Subcutaneous adipose tissue (tissue), 4 donors: ENCODE data around the gene UBASH3B. TPM values are rescaled to one million over a fixed set of nuclear protein-coding genes. Genes with fewer than 3 reads are reported as not detected.

Experiments
- total RNA-seq, 4 donors: library from RNA; depleted of rRNA; stranded (reverse); fragments of >200 nt; gene quantifications; one replicate each; pipeline ENCODE4 v1.1.0, GENCODE V29; 2016
- TF ChIP-seq, protein P1 (sequence below): fragments of 450-650 bp; IDR thresholded peaks from one replicate; pipeline ENCODE4 v1.5.1; 2016; ENCODE audit warnings: low read depth, mild to moderate bottlenecking, control low read depth, antibody characterized with exemption, moderate library complexity

The UBASH3B gene
- total RNA-seq, 4 donors from 2014 or later: 2.4 to 15.3 (median 7.1) TPM

DNA sequence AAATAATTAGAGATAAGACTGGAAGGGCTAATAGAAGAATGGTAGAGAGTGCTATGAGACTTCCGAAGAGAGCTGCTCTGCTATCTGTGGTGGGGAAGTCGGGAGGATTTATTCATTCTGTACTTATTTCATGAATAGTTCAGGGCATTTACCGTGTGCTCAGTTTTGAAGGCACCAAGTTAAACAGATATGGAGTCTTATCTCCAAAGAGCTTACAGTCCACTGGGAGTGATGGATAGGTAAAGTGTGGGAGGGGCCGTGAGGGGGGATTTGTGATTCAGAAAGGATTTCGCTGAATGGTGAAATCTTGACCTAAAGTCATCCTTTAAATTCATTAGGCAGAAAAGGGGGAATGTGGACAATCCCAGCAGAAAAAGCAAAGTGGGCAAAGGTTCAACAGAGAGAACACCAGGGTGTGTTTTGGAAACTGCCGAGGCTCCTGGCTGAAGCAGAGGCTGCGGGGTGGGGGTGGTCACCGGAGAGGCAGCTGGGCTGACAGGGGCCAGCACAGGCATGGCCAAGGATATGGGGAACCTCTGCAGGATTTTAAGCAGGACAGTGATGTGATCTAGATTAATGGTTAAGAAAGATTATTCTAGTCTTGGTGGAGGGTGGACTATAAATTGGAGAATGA is 91.2 kb downstream of the UBASH3B start:
- TF ChIP-seq, protein P1, sequence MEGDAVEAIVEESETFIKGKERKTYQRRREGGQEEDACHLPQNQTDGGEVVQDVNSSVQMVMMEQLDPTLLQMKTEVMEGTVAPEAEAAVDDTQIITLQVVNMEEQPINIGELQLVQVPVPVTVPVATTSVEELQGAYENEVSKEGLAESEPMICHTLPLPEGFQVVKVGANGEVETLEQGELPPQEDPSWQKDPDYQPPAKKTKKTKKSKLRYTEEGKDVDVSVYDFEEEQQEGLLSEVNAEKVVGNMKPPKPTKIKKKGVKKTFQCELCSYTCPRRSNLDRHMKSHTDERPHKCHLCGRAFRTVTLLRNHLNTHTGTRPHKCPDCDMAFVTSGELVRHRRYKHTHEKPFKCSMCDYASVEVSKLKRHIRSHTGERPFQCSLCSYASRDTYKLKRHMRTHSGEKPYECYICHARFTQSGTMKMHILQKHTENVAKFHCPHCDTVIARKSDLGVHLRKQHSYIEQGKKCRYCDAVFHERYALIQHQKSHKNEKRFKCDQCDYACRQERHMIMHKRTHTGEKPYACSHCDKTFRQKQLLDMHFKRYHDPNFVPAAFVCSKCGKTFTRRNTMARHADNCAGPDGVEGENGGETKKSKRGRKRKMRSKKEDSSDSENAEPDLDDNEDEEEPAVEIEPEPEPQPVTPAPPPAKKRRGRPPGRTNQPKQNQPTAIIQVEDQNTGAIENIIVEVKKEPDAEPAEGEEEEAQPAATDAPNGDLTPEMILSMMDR: no peak

DNA sequence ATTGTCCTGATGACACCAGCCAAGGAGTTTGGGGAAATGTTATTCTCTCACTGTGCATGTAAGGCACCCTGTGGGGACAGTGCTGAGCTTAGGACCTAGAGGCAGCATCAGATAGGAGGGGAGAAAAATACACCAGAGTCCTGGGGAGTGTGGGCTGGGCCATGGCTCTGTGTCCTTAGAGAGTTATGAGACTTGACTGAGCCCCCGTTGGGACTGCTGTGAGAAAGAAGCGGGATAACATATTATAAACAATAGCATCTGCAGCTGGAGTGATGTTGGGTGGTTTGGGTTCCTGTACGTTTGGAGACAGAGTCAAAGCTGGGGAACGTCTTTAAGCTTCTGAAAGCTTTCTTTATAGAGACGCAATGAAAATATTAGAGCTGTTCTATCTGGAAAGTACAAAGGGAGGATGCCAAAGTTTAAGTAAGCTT is 91.8 kb downstream of the UBASH3B start:
- TF ChIP-seq, protein P1: no peak

DNA sequence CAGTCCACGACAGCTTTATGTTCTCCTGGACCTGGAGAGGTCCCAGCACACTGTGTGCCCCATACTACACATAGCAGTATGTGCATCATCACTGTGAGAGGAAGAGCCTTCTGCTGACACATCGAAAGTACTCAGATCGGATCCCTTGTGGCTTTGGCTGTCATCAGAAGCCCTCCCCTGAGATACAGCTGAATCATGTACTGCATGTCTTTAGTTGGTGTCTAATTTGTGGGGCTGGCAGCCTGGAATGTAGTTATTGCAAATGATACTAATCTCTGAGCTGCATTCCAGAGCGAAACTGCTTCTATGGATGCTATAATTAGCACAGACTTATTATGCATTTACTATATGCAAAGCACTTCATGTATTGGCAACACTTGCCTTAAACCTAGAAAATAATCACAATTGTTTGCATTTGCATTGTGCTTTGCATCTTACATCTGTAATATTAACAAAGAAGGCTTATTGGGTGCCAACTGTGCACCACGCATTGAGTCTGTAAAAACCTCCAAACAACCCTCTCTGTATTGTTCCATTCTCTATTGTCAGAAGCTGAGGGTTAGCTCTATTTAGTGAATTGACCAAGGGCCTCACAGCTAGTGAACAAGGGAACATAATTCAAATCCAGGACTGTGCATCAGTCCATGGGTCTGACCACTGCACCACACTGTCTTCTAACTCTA is 93.6 kb downstream of the UBASH3B start:
- TF ChIP-seq, protein P1: no peak

DNA sequence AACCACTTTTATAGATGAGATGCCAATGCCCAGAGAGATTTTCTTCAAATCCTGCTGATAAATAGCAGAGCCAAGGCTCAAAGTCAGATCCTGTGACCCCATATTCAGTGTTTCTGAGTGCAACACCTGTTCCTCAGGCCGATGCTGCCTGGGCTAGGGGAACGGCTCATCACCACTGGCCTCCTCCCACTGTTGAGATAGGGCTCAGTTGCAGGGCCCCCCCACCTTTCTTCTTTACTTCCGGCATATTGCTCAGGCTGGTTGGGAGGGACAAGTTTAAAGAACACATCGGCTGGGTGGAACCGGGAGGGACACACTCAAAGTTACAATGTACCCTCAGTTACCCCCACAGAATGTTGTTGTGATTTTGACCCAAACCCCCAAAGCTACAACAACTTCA is 94.5 kb downstream of the UBASH3B start:
- TF ChIP-seq, protein P1: no peak

DNA sequence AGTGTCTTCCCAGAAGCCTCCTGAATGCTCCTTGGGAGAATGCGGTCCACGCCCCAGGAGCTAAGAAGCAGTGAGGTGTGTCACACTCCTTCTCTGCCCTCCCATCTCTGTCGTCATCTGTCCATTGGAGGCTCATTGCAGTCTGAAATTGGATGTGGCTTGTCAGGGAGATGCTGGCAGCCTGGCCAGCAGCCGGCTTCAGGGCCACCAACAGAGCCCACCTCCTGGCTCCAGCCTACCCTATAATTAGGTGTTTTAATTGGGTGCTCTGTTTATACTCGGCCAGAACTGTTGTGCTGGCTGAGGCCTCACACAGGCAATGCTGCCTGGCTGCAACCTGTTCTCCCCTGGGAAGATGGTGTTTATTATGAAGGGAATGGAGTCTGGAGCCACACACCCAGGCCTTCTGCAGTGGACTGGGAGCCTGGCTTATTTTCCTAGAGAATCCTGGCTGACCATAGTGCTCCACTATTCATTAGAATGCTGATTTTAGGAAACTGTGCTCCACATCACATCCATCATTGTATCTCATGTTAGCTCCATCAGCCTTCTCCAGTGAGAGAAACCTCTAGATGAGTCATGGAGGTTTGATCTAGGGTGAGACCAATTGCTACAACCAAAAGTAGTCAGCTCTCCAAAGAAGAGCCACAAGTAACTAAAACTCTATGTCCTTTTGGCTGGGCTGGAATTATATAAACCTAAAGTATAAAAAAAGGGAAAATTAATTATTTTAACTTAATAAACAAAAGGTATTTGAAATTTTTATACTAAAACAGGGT is 96.0 kb downstream of the UBASH3B start:
- TF ChIP-seq, protein P1: no peak

DNA sequence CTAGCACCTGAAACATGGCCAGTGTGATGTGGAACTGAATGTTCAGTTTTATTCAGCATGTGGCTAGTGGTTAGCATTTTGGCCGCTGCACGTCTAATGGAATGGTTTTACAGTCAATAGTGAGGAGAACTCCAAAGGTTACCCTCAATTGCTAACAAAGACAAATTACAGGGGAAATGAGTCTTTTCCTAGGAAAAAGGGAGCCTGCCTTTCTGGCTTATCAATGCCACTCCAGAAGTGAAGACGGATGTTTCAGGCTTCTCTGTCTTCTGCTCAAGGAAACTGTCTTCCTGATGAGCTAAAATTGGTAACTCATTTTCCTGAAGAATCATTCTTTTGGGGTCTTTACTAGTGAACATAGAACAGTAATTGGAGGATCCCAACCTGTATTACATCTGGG is 98.5 kb downstream of the UBASH3B start:
- TF ChIP-seq, protein P1: no peak
